ENCODE measurements around the gene CRTAP. TPM values are rescaled to one million over a fixed set of nuclear protein-coding genes. Genes with fewer than 3 reads are reported as not detected.

Gene CRTAP
- total RNA-seq, 1 donor from 2014 or later: 177 TPM

- no peak overlapping the region for H3K27ac Mint-ChIP-seq
- no peaks in the 10 kb centered on the region for H3K4me1 Mint-ChIP-seq
- DNase-seq (ENCODE audit: low spot score in 2 of 2, unreplicated experiment in 2 of 2): no peak
- no peak for TF ChIP-seq CTCF (IDR thresholded peaks at IDR 0.05; ENCODE audit: unreplicated experiment)
- peaks cover 15% of the 10 kb centered on the region for H3K36me3 Mint-ChIP-seq
- no peak overlapping the region for H3K4me3 Mint-ChIP-seq
- H3K27me3 Mint-ChIP-seq (ENCODE audit: low read depth): no peaks in the 10 kb centered on the region
- peaks cover 12% of the 10 kb centered on the region for H3K9me3 Mint-ChIP-seq
These were observed 29.9 kb upstream of the CRTAP start for GRCh38 chr3:33083958-33084357.

GRCh38 chr3:33088691-33089090, 25.1 kb upstream of the CRTAP start:
- H3K4me3 Mint-ChIP-seq: no peak overlapping the region
- peaks cover 17% of the 10 kb centered on the region for H3K9me3 Mint-ChIP-seq
- no peak for DNase-seq (ENCODE audit: low spot score in 2 of 2, unreplicated experiment in 2 of 2)
- H3K4me1 Mint-ChIP-seq: no peaks in the 10 kb centered on the region
- TF ChIP-seq CTCF (IDR thresholded peaks at IDR 0.05; ENCODE audit: unreplicated experiment): no peak
- H3K36me3 Mint-ChIP-seq: peaks cover 41% of the 10 kb centered on the region
- H3K27me3 Mint-ChIP-seq (ENCODE audit: low read depth): no peaks in the 10 kb centered on the region
- no peak overlapping the region for H3K27ac Mint-ChIP-seq

- H3K27me3 Mint-ChIP-seq (ENCODE audit: low read depth): no peaks in the 10 kb centered on the region
- no peak overlapping the region for H3K4me3 Mint-ChIP-seq
- H3K36me3 Mint-ChIP-seq: peaks cover 43% of the 10 kb centered on the region
- no peaks in the 10 kb centered on the region for H3K4me1 Mint-ChIP-seq
- H3K9me3 Mint-ChIP-seq: peaks cover 17% of the 10 kb centered on the region
- H3K27ac Mint-ChIP-seq: no peak overlapping the region
- no peak for TF ChIP-seq CTCF (IDR thresholded peaks at IDR 0.05; ENCODE audit: unreplicated experiment)
- DNase-seq (ENCODE audit: low spot score in 2 of 2, unreplicated experiment in 2 of 2): no peak
These were observed 24.3 kb upstream of the CRTAP start for GRCh38 chr3:33089515-33089914.

GRCh38 chr3:33091746-33092145, 22.1 kb upstream of the CRTAP start:
- Mint-ChIP-seq H3K27ac (no peak overlapping the region), H3K9me3 (peaks cover 17% of the 10 kb centered on the region), H3K4me3 (no peak overlapping the region), H3K36me3 (peaks cover 43% of the 10 kb centered on the region), H3K4me1 (peaks cover 12% of the 10 kb centered on the region), H3K27me3 (ENCODE audit: low read depth) (no peaks in the 10 kb centered on the region)
- no peak for TF ChIP-seq CTCF (IDR thresholded peaks at IDR 0.05; ENCODE audit: unreplicated experiment)
- DNase-seq (ENCODE audit: low spot score in 2 of 2, unreplicated experiment in 2 of 2): no peak

GRCh38 chr3:33092496-33093254, 21.1 kb upstream of the CRTAP start:
- no peak for DNase-seq (ENCODE audit: low spot score in 2 of 2, unreplicated experiment in 2 of 2)
- Mint-ChIP-seq H3K27me3 (ENCODE audit: low read depth) (no peaks in the 10 kb centered on the region), H3K27ac (no peak overlapping the region), H3K9me3 (peaks cover 16% of the 10 kb centered on the region), H3K4me1 (peaks cover 14% of the 10 kb centered on the region), H3K36me3 (peaks cover 40% of the 10 kb centered on the region), H3K4me3 (no peak overlapping the region)
- no peak for TF ChIP-seq CTCF (IDR thresholded peaks at IDR 0.05; ENCODE audit: unreplicated experiment)
